Glomerular visceral epithelial cell (primary cell): Measurements from ENCODE around the gene PERP.

Experiments used
- DNase-seq: peaks from one replicate; pipeline ENCODE4 v3.0.0-alpha.2; 2016; ENCODE audit errors: extremely low spot score

Gene PERP

GRCh38 chr6:138052783-138053182 lies 54.4 kb downstream of the PERP start:
- DNase-seq: no peak

GRCh38 chr6:138044972-138045371 lies 62.2 kb downstream of the PERP start:
- DNase-seq: no peak

- DNase-seq: no peak
Observed at GRCh38 chr6:138044458-138044857, 62.8 kb downstream of the PERP start.
